Measurements from ENCODE around the gene RHOT1.
"Not testable (repeated sequence)": the region's sequence is repeated elsewhere in the genome, so short reads cannot be mapped to it uniquely, and the experiment has no call there.

Gene RHOT1

DNA sequence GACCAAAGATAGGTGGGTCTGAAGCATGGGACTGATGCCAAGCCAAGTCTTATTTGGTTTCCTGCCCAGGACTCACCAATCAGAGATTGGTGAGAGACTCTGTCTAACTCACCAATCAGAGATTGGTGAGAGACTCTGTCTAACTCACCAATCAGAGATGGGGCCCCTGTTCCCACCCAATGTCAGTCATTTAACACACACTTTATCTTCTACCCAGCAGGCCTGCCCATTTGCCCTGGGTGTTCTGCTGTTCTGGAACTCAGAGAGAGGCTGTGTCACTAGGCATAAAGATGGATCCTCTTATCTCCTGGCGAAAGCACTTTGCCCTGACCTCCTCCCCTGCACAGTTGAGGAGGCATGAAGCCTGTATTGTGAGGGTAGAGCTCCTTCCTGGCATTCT lies 5.4 kb upstream of the RHOT1 start:
- no peak for DNase-seq
- no peak overlapping the region for H3K27ac Mint-ChIP-seq
- peak; percentile 55 for ATAC-seq

GRCh38 chr17:32139504-32139903 lies 2.8 kb upstream of the RHOT1 start:
- not testable (repeated sequence) for DNase-seq; H3K4me3 Mint-ChIP-seq; H3K27ac Mint-ChIP-seq; H3K36me3 Mint-ChIP-seq (ENCODE audit: low read depth); H3K9me3 Mint-ChIP-seq; ATAC-seq; H3K27me3 Mint-ChIP-seq
- peaks cover 25% of the 10 kb centered on the region for H3K4me1 Mint-ChIP-seq

More for the DNA sequence above, 5.4 kb upstream of the RHOT1 start:
- Mint-ChIP-seq H3K27me3 (no peaks in the 10 kb centered on the region), H3K9me3 (no peaks in the 10 kb centered on the region), H3K4me1 (peaks cover 11% of the 10 kb centered on the region), H3K4me3 (no peak overlapping the region), H3K36me3 (ENCODE audit: low read depth) (no peaks in the 10 kb centered on the region)

- DNase-seq (no peak), ATAC-seq (no peak)
- H3K9me3 Mint-ChIP-seq, result no peaks in the 10 kb centered on the region
- H3K27ac Mint-ChIP-seq, result peak overlapping the region; percentile 77
- H3K36me3 Mint-ChIP-seq (ENCODE audit: low read depth), result no peaks in the 10 kb centered on the region
- H3K4me3 Mint-ChIP-seq, result peak overlapping the region; percentile 98
- no peaks in the 10 kb centered on the region for H3K27me3 Mint-ChIP-seq
- peaks cover 30% of the 10 kb centered on the region for H3K4me1 Mint-ChIP-seq
Observed at GRCh38 chr17:32141258-32141657, 1.0 kb upstream of the RHOT1 start.

DNA sequence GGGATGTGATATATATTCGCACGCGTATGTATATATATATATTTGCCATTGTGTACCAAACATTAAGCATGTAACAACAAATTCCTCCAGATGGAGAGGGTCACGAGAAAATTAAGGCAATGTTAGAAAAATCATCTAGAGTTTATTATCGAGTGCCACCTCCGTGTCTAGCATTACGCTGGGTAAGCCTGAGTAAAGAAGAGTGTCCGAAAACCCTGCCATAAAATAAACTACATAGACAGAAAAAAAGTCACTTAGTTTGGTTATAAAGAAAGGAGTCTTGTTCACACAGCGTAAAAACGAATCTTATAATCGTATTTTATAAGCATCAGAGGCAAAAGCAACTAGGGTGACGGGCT lies 644 bp upstream of the RHOT1 start:
- ATAC-seq, result no peak

GRCh38 chr17:32142857-32143526 lies 690 bp downstream of the RHOT1 start:
- no peak for ATAC-seq
- H3K4me3 Mint-ChIP-seq, result peak overlapping the region; percentile 98
- DNase-seq, result peak; percentile 35

More for the DNA sequence above, 644 bp upstream of the RHOT1 start:
- DNase-seq, result no peak
- H3K36me3 Mint-ChIP-seq (ENCODE audit: low read depth), result no peaks in the 10 kb centered on the region
- H3K27me3 Mint-ChIP-seq, result no peaks in the 10 kb centered on the region
- no peaks in the 10 kb centered on the region for H3K9me3 Mint-ChIP-seq
- H3K4me1 Mint-ChIP-seq, result peaks cover 30% of the 10 kb centered on the region
- peak overlapping the region; percentile 98 for H3K4me3 Mint-ChIP-seq
- H3K27ac Mint-ChIP-seq, result peak overlapping the region; percentile 77

GRCh38 chr17:32143527-32143870 lies 1.2 kb downstream of the RHOT1 start:
- Mint-ChIP-seq H3K27ac (peak overlapping the region; percentile 89), H3K9me3 (no peaks in the 10 kb centered on the region), H3K4me1 (peaks cover 32% of the 10 kb centered on the region), H3K4me3 (peak overlapping the region; percentile 98), H3K27me3 (no peaks in the 10 kb centered on the region), H3K36me3 (ENCODE audit: low read depth) (no peaks in the 10 kb centered on the region)
- DNase-seq (no peak), ATAC-seq (no peak)

More at GRCh38 chr17:32142857-32143526, 690 bp downstream of the RHOT1 start:
- no peaks in the 10 kb centered on the region for H3K27me3 Mint-ChIP-seq
- peak overlapping the region; percentile 89 for H3K27ac Mint-ChIP-seq
- no peaks in the 10 kb centered on the region for H3K9me3 Mint-ChIP-seq
- no peaks in the 10 kb centered on the region for H3K36me3 Mint-ChIP-seq (ENCODE audit: low read depth)
- H3K4me1 Mint-ChIP-seq, result peaks cover 30% of the 10 kb centered on the region

DNA sequence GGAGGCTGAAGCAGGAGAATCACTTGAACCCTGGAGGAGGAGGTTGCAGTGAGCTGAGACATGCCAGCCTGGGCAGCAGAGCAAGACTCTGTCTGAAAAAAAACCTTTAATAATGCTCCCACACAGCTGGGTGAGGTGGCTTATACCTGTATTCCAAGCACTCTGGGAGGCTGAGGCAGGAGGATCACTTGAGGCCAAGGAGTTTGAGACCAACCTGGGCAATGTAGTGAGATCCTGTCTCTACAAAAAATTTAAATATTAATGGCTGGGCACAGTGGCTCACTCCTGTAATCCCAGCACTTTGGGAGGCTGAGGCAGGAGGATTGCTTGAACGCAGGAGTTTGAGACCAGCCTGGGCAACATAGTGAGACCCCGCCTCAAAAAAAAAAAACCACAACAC lies 2.1 kb downstream of the RHOT1 start:
- peaks cover 36% of the 10 kb centered on the region for H3K4me1 Mint-ChIP-seq
- DNase-seq; H3K4me3 Mint-ChIP-seq; H3K36me3 Mint-ChIP-seq (ENCODE audit: low read depth); H3K9me3 Mint-ChIP-seq; ATAC-seq; H3K27me3 Mint-ChIP-seq; H3K27ac Mint-ChIP-seq: not testable (repeated sequence)

GRCh38 chr17:32148351-32148750 lies 6.0 kb downstream of the RHOT1 start:
- H3K4me1 Mint-ChIP-seq, result peaks cover 21% of the 10 kb centered on the region
- H3K4me3 Mint-ChIP-seq, result no peak overlapping the region
- DNase-seq (no peak), ATAC-seq (no peak)
- no peaks in the 10 kb centered on the region for H3K9me3 Mint-ChIP-seq
- peaks cover 9% of the 10 kb centered on the region for H3K36me3 Mint-ChIP-seq (ENCODE audit: low read depth)
- H3K27ac Mint-ChIP-seq, result no peak overlapping the region
- no peaks in the 10 kb centered on the region for H3K27me3 Mint-ChIP-seq

DNA sequence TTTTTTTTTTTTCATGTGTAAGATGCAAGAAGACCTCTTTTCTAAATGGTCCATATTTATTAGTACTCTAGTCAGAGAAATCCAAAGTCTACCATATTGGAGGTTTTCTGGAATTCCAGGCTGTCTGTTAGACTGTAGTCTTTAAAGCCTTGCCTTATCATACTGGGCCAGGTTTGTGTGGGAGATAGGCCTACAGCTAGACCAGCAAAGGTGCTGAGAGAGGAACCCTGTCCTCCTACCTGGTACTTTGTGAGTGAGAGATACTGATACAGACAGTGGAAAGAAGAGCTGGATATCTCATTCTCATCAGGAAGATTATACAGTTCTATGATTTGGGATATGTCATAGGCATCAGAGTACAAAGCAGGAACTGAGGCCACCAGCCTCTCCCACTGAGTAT lies 8.1 kb downstream of the RHOT1 start:
- no peak overlapping the region for H3K27ac Mint-ChIP-seq
- no peak overlapping the region for H3K4me3 Mint-ChIP-seq
- H3K4me1 Mint-ChIP-seq, result peaks cover 11% of the 10 kb centered on the region

GRCh38 chr17:32152130-32152529 lies 9.8 kb downstream of the RHOT1 start:
- Mint-ChIP-seq H3K27ac (no peak overlapping the region), H3K9me3 (no peaks in the 10 kb centered on the region), H3K4me1 (peaks cover 11% of the 10 kb centered on the region), H3K27me3 (no peaks in the 10 kb centered on the region), H3K36me3 (ENCODE audit: low read depth) (peaks cover 17% of the 10 kb centered on the region), H3K4me3 (no peak overlapping the region)
- ATAC-seq (no peak), DNase-seq (no peak)

More for the DNA sequence above, 8.1 kb downstream of the RHOT1 start:
- Mint-ChIP-seq H3K27me3 (no peaks in the 10 kb centered on the region), H3K9me3 (no peaks in the 10 kb centered on the region), H3K36me3 (ENCODE audit: low read depth) (peaks cover 17% of the 10 kb centered on the region)
- no peak for DNase-seq
- ATAC-seq, result no peak

DNA sequence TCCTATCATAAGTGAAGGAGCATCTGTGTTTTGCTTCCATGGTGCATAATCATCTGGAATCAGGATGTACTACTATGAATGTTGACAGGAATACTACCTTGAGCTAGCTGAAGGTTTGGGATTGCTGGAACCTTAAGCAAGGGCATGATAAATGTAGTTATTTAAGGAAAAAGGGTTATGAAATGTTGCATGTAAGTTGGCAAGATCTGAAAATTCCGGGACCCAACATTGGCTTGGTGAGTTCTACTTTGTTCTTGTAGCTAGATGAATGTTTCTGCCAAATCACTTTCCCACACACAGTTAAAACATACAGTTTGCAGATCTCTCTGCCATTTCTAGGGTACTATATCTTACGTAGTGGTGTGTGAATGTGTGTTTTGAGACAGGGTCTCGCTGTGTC lies 13.6 kb downstream of the RHOT1 start:
- DNase-seq, result no peak
- no peak for ATAC-seq
- H3K27ac Mint-ChIP-seq, result no peak overlapping the region
- H3K27me3 Mint-ChIP-seq, result no peaks in the 10 kb centered on the region
- H3K9me3 Mint-ChIP-seq, result no peaks in the 10 kb centered on the region
- H3K4me3 Mint-ChIP-seq, result no peak overlapping the region
- H3K4me1 Mint-ChIP-seq, result peaks cover 6% of the 10 kb centered on the region
- H3K36me3 Mint-ChIP-seq (ENCODE audit: low read depth), result peaks cover 28% of the 10 kb centered on the region

DNA sequence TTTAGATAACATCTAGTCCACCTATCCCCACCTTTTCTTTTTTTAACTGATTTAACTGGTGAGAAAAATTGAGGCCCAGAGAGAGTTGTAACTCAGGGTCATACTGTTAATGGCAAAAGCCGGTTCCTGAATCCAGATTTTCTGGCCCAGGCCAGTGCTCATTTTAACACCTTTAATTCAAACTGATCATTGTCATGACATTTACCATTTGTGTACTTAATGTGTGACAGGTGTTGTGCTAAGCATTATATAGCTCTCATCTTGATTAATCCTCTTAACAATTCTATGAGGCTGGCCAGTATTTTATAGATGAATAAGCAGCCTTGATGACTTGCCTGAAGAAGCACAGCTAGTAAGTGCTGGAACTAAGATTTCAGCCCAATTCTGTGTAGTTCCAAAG lies 14.4 kb downstream of the RHOT1 start:
- Mint-ChIP-seq H3K9me3 (no peaks in the 10 kb centered on the region), H3K27me3 (no peaks in the 10 kb centered on the region), H3K4me3 (no peak overlapping the region), H3K4me1 (peaks cover 13% of the 10 kb centered on the region), H3K27ac (no peak overlapping the region), H3K36me3 (ENCODE audit: low read depth) (peaks cover 35% of the 10 kb centered on the region)
- DNase-seq (no peak), ATAC-seq (no peak)

DNA sequence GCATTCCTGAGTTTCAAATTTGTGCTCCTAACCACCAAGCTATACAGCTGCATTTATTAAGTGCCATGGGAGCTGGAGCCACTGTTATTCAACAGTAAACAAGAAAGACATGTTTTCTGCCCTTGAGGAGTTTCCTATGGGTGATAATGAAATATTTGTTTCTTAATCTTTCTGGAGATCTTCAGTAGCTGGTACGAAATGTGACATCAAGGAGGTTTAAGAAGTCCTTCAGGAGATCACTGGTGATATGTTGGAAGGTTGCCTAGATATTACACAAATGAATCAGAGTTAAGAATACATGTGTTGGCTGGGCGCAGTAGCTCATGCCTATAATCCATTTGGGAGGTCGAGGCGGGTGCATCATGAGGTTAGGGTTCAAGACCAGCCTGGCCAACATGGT lies 14.9 kb downstream of the RHOT1 start:
- H3K4me3 Mint-ChIP-seq, result no peak overlapping the region
- DNase-seq (no peak), ATAC-seq (no peak)
- peaks cover 16% of the 10 kb centered on the region for H3K4me1 Mint-ChIP-seq
- H3K36me3 Mint-ChIP-seq (ENCODE audit: low read depth), result peaks cover 35% of the 10 kb centered on the region
- H3K9me3 Mint-ChIP-seq, result no peaks in the 10 kb centered on the region
- H3K27me3 Mint-ChIP-seq, result no peaks in the 10 kb centered on the region
- H3K27ac Mint-ChIP-seq, result no peak overlapping the region

DNA sequence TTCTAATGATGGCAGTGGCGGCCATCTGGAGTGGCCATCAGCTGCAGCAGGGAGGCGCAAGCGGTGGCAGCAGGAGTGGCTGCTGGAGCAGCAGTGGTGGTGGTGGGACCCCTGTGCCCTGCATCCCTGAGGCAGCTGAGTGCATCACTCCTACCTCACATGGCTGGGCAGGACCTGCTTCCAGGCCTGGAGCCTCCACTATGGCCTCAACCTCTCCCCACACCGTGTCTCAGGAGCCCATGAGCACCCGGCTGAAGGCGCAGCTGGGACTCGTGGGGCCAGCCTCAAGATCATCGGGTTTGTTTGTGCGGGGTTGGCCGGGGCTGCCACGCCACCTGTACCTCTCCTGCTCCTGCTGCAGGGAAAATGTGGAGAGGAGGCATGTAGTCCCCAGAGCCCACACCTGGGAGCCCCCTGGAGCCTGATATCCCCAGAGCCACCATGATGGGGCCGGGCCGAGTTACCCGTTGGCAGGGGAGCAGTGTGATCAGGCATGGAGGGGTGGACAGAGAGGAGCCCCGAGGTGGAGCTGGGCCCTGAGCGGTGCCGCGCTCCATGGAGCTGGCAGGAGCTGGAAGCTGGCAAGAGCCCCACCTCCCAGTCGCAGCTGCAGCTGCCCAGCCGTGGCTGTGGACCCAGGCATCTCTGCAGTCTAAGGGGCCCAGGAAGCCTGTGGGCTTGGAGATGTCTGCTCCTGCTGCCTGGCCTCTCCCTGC lies 16.7 kb downstream of the RHOT1 start:
- no peak for ATAC-seq
- H3K9me3 Mint-ChIP-seq, result no peaks in the 10 kb centered on the region
- DNase-seq, result no peak
- H3K4me3 Mint-ChIP-seq, result no peak overlapping the region
- peaks cover 19% of the 10 kb centered on the region for H3K4me1 Mint-ChIP-seq
- peaks cover 29% of the 10 kb centered on the region for H3K36me3 Mint-ChIP-seq (ENCODE audit: low read depth)
- H3K27me3 Mint-ChIP-seq, result no peaks in the 10 kb centered on the region
- H3K27ac Mint-ChIP-seq, result no peak overlapping the region

GRCh38 chr17:32159586-32160438 lies 17.5 kb downstream of the RHOT1 start:
- Mint-ChIP-seq H3K36me3 (ENCODE audit: low read depth) (peaks cover 30% of the 10 kb centered on the region), H3K4me1 (peaks cover 19% of the 10 kb centered on the region), H3K27me3 (no peaks in the 10 kb centered on the region), H3K9me3 (no peaks in the 10 kb centered on the region), H3K4me3 (no peak overlapping the region), H3K27ac (no peak overlapping the region)
- ATAC-seq (no peak), DNase-seq (no peak)
